Naive thymus-derived CD8-positive, alpha-beta T cell (primary cell): Measurements from ENCODE around the gene ATRX. TPM values are rescaled to one million over a fixed set of nuclear protein-coding genes. Genes with fewer than 3 reads are reported as not detected.
"Not testable (repeated sequence)": the region's sequence is repeated elsewhere in the genome, so short reads cannot be mapped to it uniquely, and the experiment has no call there.

Experiments
- ATAC-seq, 2 donors: fragments of 150-1000 bp; cut with Tn5 transposase in 1 of 2; sonication (Bioruptor Pico), chemical (Tn5 transposase) in 1 of 2; 1 replicate in 1 of 2; 2 replicates in 1 of 2; pipeline ENCODE4 v1.10.0; 2021; ENCODE audit warnings: mild to moderate bottlenecking in 2 of 2, moderate library complexity in 2 of 2
- POLR2A ChIA-PET: fragments of 350-600 bp; sonication (Branson Sonifier 250); formaldehyde crosslinking; loops from one replicate; lab custom pipeline; 2021; ENCODE audit warnings: antibody characterized with exemption; lab: Charles Lee
- DNase-seq, 10 donors: peaks; one replicate each; pipeline versions ENCODE4 v3.0.0 to v3.0.0-alpha.2; 2020 to 2022
- H3K27ac Mint-ChIP-seq, 10 donors: one replicate each; pipeline ENCODE4 v1.8.0; 2020 to 2022; ENCODE audit warnings: mild to moderate bottlenecking in 10 of 10, mixed read lengths in 10 of 10, moderate library complexity in 4 of 10, inconsistent platforms in 1 of 10
- H3K27me3 Mint-ChIP-seq, 5 donors: one replicate each; pipeline ENCODE4 v1.8.0; 2021 to 2022; ENCODE audit warnings: mixed read lengths in 5 of 5
- H3K36me3 Mint-ChIP-seq, 3 donors: one replicate each; pipeline ENCODE4 v1.8.0; 2020 to 2022; ENCODE audit warnings: mixed read lengths in 3 of 3, mild to moderate bottlenecking in 2 of 3, inconsistent platforms in 1 of 3
- H3K4me1 Mint-ChIP-seq, 4 donors: one replicate each; pipeline ENCODE4 v1.8.0; 2021 to 2022; ENCODE audit warnings: mixed read lengths in 4 of 4
- H3K4me3 Mint-ChIP-seq, 10 donors: one replicate each; pipeline ENCODE4 v1.8.0; 2020 to 2022; ENCODE audit warnings: mild to moderate bottlenecking in 10 of 10, mixed read lengths in 10 of 10, moderate library complexity in 6 of 10, inconsistent platforms in 1 of 10
- H3K9me3 Mint-ChIP-seq, 9 donors: one replicate each; pipeline ENCODE4 v1.8.0; 2020 to 2022; ENCODE audit warnings: mixed read lengths in 9 of 9, mild to moderate bottlenecking in 3 of 9, inconsistent platforms in 1 of 9, moderate library complexity in 1 of 9
- polyA plus RNA-seq, 3 donors: library from polyadenylated mRNA; unstranded; fragments of 300-500 nt; fragmentation: Illumina TruSeq; gene quantifications; one replicate each; pipeline ENCODE4 v1.2.3, GENCODE V29; 2021
- total RNA-seq, 8 experiments: library from RNA in 2 of 8; stranded (reverse) in 2 of 8; gene quantifications; one replicate each; pipeline ENCODE4 v1.2.3 and lab custom pipeline; 2021 to 2026

Gene ATRX
- total and polyA plus RNA-seq, 5 experiments from 2014 or later: 33.6 to 126 (median 60.8) TPM

DNA sequence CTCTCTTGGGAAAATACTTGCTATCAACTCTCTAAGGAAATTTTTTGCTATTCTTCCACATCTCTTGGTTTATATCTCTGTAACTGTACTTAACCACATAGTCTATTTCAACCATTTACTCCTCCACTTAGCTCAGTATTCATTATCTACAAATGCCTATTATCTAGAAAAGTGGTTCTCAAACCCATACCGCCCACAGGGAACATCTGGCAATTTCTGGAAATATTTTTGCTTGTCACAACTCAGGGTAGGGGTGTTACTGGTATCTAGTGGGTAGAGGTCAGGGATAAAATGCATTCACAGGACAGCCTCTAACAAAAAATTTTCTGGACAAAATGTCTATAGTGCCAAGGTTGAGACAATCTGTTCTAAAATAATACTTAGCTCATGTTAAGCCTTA, 14.4 kb downstream of the ATRX start:
- H3K27ac Mint-ChIP-seq: no peak overlapping the region
- H3K27me3 Mint-ChIP-seq: no peaks in the 10 kb centered on the region
- ATAC-seq (no peak), DNase-seq (no peak)
- peak overlapping the region in 2 of 10 donors; percentile 23 to 24 for H3K4me3 Mint-ChIP-seq
- POLR2A ChIA-PET: no interaction called here
- H3K36me3 Mint-ChIP-seq: peaks cover 0 to 15% (median 2%) of the 10 kb centered on the region in 3 donors
- H3K4me1 Mint-ChIP-seq: peaks cover 13 to 52% (median 27%) of the 10 kb centered on the region in 4 donors
- no peaks in the 10 kb centered on the region for H3K9me3 Mint-ChIP-seq

- H3K4me1 Mint-ChIP-seq: peaks cover 11 to 50% (median 31%) of the 10 kb centered on the region in 4 donors
- peak in 4 of 10 donors; percentile 4 to 42 (median 29) for DNase-seq
- H3K9me3 Mint-ChIP-seq: no peaks in the 10 kb centered on the region
- ATAC-seq: peak; percentile 60 to 75
- peaks cover 0 to 16% (median 0%) of the 10 kb centered on the region in 3 donors for H3K36me3 Mint-ChIP-seq
- no peaks in the 10 kb centered on the region for H3K27me3 Mint-ChIP-seq
- POLR2A ChIA-PET: no interaction called here
- H3K27ac Mint-ChIP-seq: peak overlapping the region in 6 of 10 donors; percentile 4 to 83 (median 51)
- H3K4me3 Mint-ChIP-seq: peak overlapping the region in 9 of 10 donors; percentile 0 to 76 (median 39)
These were observed 17.2 kb downstream of the ATRX start for GRCh38 chrX:77768787-77769186.

GRCh38 chrX:77766212-77766611, 19.8 kb downstream of the ATRX start:
- DNase-seq, H3K27me3 Mint-ChIP-seq, POLR2A ChIA-PET, ATAC-seq, H3K27ac Mint-ChIP-seq, H3K4me3 Mint-ChIP-seq, H3K9me3 Mint-ChIP-seq: not testable (repeated sequence)
- H3K36me3 Mint-ChIP-seq: peaks cover 0 to 13% (median 0%) of the 10 kb centered on the region in 3 donors
- H3K4me1 Mint-ChIP-seq: peaks cover 8 to 51% (median 30%) of the 10 kb centered on the region in 4 donors

GRCh38 chrX:77755561-77755960, 30.5 kb downstream of the ATRX start:
- peaks cover 6 to 27% (median 11%) of the 10 kb centered on the region in 4 donors for H3K4me1 Mint-ChIP-seq
- H3K4me3 Mint-ChIP-seq: no peak overlapping the region
- no peak overlapping the region for H3K27ac Mint-ChIP-seq
- DNase-seq (no peak), ATAC-seq (no peak)
- H3K9me3 Mint-ChIP-seq: peaks cover 0 to 9% (median 0%) of the 10 kb centered on the region in 9 donors
- H3K36me3 Mint-ChIP-seq: peaks cover 0 to 4% (median 0%) of the 10 kb centered on the region in 3 donors
- H3K27me3 Mint-ChIP-seq: no peaks in the 10 kb centered on the region
- POLR2A ChIA-PET: no interaction called here

- H3K27me3 Mint-ChIP-seq, ATAC-seq, H3K36me3 Mint-ChIP-seq, H3K9me3 Mint-ChIP-seq, DNase-seq, POLR2A ChIA-PET, H3K4me3 Mint-ChIP-seq: not testable (repeated sequence)
- peaks cover 6 to 34% (median 12%) of the 10 kb centered on the region in 4 donors for H3K4me1 Mint-ChIP-seq
- H3K27ac Mint-ChIP-seq: peak overlapping the region in 3 of 10 donors; percentile 32 to 53 (median 43)
These were observed 32.1 kb downstream of the ATRX start for GRCh38 chrX:77753942-77754341.

DNA sequence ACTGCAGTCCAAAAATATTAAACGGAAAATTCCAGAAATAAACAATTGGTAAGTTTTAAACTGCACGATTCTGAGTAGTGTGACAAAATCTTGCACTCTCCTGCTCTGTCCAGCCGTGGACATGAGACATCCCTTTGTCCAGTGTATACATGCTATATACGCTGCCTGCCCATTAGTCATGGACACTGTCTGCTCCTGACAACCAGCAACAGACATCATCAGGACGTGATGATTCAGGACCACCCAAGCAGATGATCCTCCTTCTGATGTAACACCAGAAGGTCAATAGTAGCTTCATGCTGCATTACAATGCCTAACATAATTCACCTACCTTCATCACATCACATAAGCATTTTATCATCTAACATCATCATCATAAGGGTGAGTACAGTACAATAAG, 36.3 kb downstream of the ATRX start:
- Mint-ChIP-seq H3K36me3 (peaks cover 0 to 2% (median 0%) of the 10 kb centered on the region in 3 donors), H3K4me3 (no peak overlapping the region), H3K9me3 (peaks cover 0 to 9% (median 0%) of the 10 kb centered on the region in 9 donors), H3K27me3 (no peaks in the 10 kb centered on the region), H3K4me1 (peaks cover 10 to 45% (median 32%) of the 10 kb centered on the region in 4 donors), H3K27ac (peak overlapping the region in 2 of 10 donors; percentile 59 to 68)
- DNase-seq: no peak
- POLR2A ChIA-PET: no interaction called here
- ATAC-seq: no peak

DNA sequence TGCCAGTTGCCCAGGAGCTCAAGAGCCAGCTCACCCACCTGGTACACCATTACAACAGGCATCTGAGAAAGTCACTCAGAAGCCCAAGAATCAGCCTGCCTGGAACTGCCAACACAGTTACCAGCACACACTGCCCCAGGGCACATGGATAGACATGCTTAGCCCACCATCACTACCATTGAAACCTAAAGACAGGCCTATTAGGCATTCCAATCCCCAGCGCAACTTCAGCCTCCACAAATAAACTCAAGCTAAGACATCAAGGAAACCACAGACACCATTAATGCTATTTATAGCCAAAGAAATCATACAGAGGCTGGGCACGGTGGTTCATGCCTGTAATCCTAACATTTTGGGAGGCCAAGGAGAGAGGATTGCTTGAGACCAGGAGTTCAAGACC, 42.3 kb downstream of the ATRX start:
- H3K27me3 Mint-ChIP-seq: no peaks in the 10 kb centered on the region
- peak overlapping the region in 7 of 10 donors; percentile 6 to 63 (median 37) for H3K4me3 Mint-ChIP-seq
- ATAC-seq (no peak), DNase-seq (no peak)
- no peaks in the 10 kb centered on the region for H3K9me3 Mint-ChIP-seq
- H3K4me1 Mint-ChIP-seq: peaks cover 22 to 67% (median 63%) of the 10 kb centered on the region in 4 donors
- POLR2A ChIA-PET: no interaction called here
- H3K27ac Mint-ChIP-seq: peak overlapping the region; percentile 5 to 87 (median 81)
- H3K36me3 Mint-ChIP-seq: no peaks in the 10 kb centered on the region

GRCh38 chrX:77742788-77743476, 43.1 kb downstream of the ATRX start:
- H3K4me1 Mint-ChIP-seq: peaks cover 20 to 64% (median 60%) of the 10 kb centered on the region in 4 donors
- no peak for ATAC-seq
- peak overlapping the region in 2 of 10 donors; percentile 32 to 43 for H3K4me3 Mint-ChIP-seq

GRCh38 chrX:77740376-77740905, 45.6 kb downstream of the ATRX start:
- DNase-seq (no peak), ATAC-seq (no peak)
- Mint-ChIP-seq H3K36me3 (peaks cover 0 to 4% (median 2%) of the 10 kb centered on the region in 3 donors), H3K4me1 (peaks cover 18 to 61% (median 49%) of the 10 kb centered on the region in 4 donors), H3K27ac (peak overlapping the region; percentile 8 to 81 (median 68)), H3K9me3 (peaks cover 0 to 5% (median 2%) of the 10 kb centered on the region in 9 donors), H3K4me3 (peak overlapping the region in 6 of 10 donors; percentile 0 to 46 (median 12)), H3K27me3 (no peaks in the 10 kb centered on the region)
- POLR2A ChIA-PET: interaction anchor here (0.6 kb wide), 1 partner anchor 10 kb away, joined by 4 read pairs; no protein-coding TSS in a partner anchor

More at GRCh38 chrX:77742788-77743476, 43.1 kb downstream of the ATRX start:
- Mint-ChIP-seq H3K27me3 (no peaks in the 10 kb centered on the region), H3K9me3 (no peaks in the 10 kb centered on the region), H3K27ac (peak overlapping the region; percentile 35 to 87 (median 78)), H3K36me3 (no peaks in the 10 kb centered on the region)
- POLR2A ChIA-PET: no interaction called here
- DNase-seq: no peak

- no peak for ATAC-seq
- H3K27ac Mint-ChIP-seq: peak overlapping the region in 2 of 10 donors; percentile 30 to 55
- peak overlapping the region in 4 of 10 donors; percentile 4 to 56 (median 46) for H3K4me3 Mint-ChIP-seq
- no peak for DNase-seq
- POLR2A ChIA-PET: interaction anchor here (0.7 kb wide), 1 partner anchor 12 kb away, joined by 4 read pairs; no protein-coding TSS in a partner anchor
- peaks cover 0 to 4% (median 2%) of the 10 kb centered on the region in 3 donors for H3K36me3 Mint-ChIP-seq
- H3K27me3 Mint-ChIP-seq: no peaks in the 10 kb centered on the region
- peaks cover 0 to 5% (median 2%) of the 10 kb centered on the region in 9 donors for H3K9me3 Mint-ChIP-seq
- peaks cover 15 to 42% (median 36%) of the 10 kb centered on the region in 4 donors for H3K4me1 Mint-ChIP-seq
These were observed 52.7 kb downstream of the ATRX start for GRCh38 chrX:77733342-77733741.

GRCh38 chrX:77731821-77732419, 54.1 kb downstream of the ATRX start:
- peak overlapping the region in 7 of 10 donors; percentile 5 to 78 (median 32) for H3K4me3 Mint-ChIP-seq
- peak overlapping the region in 7 of 10 donors; percentile 5 to 66 (median 36) for H3K27ac Mint-ChIP-seq
- H3K4me1 Mint-ChIP-seq: peaks cover 16 to 45% (median 39%) of the 10 kb centered on the region in 4 donors
- H3K9me3 Mint-ChIP-seq: peaks cover 0 to 4% (median 2%) of the 10 kb centered on the region in 9 donors
- POLR2A ChIA-PET: no interaction called here
- peaks cover 0 to 4% (median 4%) of the 10 kb centered on the region in 3 donors for H3K36me3 Mint-ChIP-seq
- H3K27me3 Mint-ChIP-seq: no peaks in the 10 kb centered on the region
- ATAC-seq (peak in 1 of 2 donors; percentile 20), DNase-seq (peak in 2 of 10 donors; percentile 3 to 5)

GRCh38 chrX:77726095-77726494, 59.9 kb downstream of the ATRX start:
- Mint-ChIP-seq H3K9me3 (peaks cover 0 to 16% (median 0%) of the 10 kb centered on the region in 9 donors), H3K4me1 (peaks cover 12 to 47% (median 31%) of the 10 kb centered on the region in 4 donors)
- H3K36me3 Mint-ChIP-seq, POLR2A ChIA-PET, H3K27me3 Mint-ChIP-seq, DNase-seq, ATAC-seq, H3K27ac Mint-ChIP-seq, H3K4me3 Mint-ChIP-seq: not testable (repeated sequence)
